Fibroblast of skin of left quadriceps (primary cell): ENCODE measurements around the gene LPAR1.

Experiments used
- DNase-seq, 2 experiments: peaks; one replicate each; pipeline ENCODE4 v3.0.0-alpha.2; 2013; ENCODE audit warnings: low read depth in 2 of 2

Gene LPAR1

GRCh38 chr9:110999379-110999778, 38.9 kb downstream of the LPAR1 start:
- no peak for DNase-seq

DNA sequence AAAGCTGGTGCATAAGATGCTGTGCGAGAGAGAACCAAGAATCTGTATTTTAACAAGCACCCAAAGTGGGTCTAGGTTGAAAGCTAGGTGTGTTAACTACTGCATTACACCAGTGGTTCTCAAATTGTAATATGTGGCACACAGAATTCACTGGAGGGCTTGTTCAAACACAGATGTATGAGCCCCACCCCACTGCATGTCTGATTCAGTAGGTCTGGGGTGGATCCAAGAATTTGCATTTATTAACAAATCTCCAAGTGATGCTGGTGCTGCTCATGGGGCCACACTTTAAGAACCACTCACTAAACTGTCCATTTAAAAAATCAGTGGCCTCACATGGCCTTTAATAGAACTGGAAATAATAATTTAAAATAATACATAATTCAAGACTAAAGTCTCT, 40.4 kb downstream of the LPAR1 start:
- no peak for DNase-seq

GRCh38 chr9:110996436-110997220, 41.6 kb downstream of the LPAR1 start:
- peak; percentile 79 to 82 for DNase-seq

DNA sequence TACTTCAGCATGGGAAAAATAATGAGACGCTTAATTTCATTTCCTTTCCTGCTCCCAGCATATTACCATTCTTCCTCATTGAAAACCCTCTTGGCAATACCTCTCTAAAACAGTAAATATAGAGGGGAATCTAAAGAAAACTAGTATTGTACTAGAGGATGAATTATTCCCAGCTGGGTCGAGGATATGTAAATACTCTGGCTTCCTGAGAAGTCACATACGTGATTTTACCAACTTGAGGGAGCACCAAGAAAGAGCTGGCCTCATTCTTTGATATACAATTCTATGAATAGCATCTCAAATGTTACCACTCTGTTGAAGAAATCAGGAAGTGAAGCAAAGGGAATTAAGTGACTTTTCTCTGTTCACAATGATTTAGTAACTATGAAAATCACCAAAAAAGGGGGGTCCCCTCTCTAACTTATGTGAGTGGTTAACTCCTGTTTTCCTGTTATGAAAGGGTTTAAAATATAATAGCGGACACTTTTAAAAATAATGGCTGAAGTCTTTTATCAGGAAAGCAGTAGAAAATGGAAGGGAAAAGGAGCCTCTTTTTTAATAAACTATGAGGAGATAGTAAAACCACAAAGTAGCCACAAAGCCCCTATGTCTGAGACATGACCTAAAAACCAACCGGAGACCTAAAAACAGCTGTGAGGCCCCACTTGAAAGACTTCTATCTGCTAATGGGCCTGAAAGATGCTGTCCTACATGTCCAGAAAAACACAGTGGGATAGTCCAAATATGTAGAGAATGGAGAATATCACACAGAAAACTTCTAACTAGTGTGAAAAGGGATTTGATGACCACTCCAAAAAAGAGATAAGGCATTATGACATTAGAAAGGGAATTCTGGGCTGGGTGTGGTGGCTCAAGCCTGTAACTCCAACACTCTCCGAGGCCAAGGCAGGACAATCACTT, 42.6 kb downstream of the LPAR1 start:
- DNase-seq = no peak

DNA sequence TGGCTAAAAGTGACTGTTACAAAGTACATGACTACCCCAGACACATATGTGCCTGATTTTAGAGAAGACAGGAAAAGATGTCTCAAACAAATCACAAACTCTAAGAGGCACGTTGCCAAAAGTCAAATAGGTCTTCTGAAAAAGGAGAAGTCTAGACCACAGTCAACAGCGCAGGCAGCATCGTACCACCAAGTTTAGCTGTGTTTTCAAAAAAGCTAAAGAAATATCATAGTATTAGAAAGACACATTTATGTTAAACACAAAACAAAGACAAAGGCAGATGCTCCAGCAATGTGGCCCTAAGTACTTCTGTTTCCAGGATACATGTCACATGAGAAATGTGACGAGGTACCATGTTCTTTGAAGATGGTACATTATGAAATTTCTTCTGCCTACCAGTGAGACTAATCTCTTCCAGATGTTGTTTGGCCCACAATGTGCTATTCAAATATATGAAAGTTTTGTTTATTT, 43.5 kb downstream of the LPAR1 start:
- DNase-seq = peak; percentile 41 to 45

GRCh38 chr9:110990481-110990880, 47.8 kb downstream of the LPAR1 start:
- no peak for DNase-seq

- DNase-seq = no peak
Measured at GRCh38 chr9:110986529-110986928, 51.7 kb downstream of the LPAR1 start.

DNA sequence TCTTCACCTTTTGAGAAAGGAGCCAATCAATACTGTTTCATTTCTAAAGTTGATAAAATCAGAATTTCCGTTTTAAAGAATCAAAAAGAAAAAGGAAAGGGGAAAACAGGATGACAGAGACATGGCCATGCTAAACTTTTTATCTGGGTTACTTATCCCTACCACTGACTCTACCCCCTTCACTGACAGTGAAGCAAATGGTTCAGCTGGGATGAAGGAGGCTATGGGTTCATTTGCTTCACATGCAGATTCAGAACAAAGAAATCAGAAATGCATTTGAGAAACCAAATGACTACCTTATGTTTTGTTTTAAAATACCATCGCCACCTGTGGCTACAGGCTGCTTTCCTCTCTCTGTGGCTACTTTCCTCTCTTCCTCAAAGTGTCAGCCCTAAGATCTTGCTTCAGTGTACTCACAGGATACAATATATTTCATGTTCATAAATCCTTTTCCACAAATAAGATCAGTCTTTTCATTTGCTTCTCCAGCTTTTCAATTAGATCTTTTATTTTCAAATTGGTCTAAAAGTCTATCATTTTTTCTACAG, 53.3 kb downstream of the LPAR1 start:
- DNase-seq = no peak

GRCh38 chr9:110980261-110980660, 58.0 kb downstream of the LPAR1 start:
- DNase-seq = no peak

DNA sequence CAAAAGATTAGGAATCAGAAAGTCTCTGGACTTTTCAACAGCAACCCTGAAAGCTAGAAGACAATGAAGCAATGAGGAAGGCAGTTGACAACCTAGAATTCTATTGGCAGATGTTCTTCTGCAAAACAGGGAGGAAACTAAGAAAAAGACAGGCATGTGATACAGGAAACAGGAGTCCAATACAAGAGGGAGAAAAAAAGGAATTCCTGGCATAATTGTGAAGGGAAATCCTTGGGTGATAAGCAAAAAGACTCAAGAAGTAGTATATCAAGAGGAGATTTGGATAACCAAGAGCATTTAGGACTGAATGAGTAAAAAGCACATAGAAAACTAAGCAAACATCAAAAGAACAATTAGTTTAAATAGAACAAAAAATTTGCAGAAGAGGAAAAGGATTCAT, 58.6 kb downstream of the LPAR1 start:
- no peak for DNase-seq

DNA sequence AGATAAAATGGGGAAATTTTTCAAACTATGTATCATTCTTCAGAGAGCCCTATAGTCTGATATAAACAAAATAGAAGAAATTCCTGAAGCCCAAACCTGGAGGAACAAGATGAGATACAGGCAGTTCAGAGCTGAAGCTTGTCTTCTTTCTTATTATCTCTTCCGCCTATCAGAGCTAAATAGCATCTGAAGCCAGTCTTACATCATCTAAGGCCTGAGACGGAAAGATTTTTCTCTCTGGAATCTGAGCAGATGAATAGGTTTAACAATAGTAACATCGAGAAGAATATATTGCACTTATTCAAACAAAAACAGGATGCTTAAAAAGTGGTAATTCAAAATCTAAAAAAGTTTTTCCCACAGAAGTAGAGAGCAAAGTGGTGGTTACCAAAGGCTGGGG, 59.8 kb downstream of the LPAR1 start:
- no peak for DNase-seq

DNA sequence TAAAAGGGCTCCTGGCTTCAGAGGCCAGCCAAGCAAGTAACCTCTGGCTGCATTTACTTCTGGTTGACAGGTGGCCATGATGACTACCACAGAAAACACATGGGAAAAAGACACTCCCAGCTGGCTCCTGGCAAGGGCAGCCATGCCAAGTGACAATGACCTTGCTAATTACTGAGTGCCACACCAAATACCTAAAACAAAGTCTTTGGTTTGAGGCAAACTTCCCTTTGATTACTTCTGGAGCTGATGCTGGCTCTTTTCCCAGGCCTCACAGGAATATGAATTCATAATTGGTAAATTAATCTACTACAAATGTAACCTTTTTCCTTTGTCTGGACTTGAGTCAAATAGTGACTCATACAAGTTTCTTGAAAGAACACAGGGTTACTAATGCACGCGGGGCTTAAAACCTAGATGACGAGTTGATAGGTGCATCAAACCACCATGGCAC, 61.0 kb downstream of the LPAR1 start:
- DNase-seq = peak; percentile 55 to 56

DNA sequence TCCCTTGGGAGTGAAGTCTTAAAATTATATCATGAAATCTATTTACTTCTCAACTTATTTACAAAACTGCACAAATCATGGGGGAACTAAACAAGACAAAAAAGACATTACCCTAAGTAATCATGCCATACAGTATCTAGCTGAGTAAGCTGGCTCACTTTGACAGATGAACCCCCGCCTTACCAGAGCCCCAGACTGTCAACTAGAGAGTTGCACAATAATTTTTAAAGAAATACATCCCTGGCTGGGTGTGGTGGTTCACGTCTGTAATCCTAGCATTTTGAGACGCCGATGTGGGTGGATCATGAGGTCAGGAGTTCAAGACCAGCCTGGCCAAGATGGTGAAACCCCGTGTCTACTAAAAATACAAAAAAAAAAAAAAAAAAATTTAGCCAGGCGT, 62.3 kb downstream of the LPAR1 start:
- no peak for DNase-seq

DNA sequence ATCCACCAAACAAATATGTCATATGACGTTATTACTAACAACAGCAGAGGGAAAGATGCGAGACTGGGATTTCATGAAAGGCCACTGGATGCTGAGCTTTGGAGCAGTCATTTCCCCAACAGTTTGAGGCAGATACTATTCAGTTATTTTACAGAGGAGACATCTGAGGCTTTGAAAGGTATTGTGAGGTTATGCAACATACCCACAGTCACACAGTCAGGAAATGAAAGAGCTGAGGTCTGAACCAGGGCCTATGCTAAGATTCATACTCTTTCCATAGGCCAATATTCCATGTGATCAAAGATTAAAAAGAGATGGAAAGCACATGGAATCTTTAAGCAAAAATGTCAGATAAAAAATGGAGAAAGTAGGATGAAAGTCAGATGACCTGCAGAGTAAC, 63.0 kb downstream of the LPAR1 start:
- no peak for DNase-seq

DNA sequence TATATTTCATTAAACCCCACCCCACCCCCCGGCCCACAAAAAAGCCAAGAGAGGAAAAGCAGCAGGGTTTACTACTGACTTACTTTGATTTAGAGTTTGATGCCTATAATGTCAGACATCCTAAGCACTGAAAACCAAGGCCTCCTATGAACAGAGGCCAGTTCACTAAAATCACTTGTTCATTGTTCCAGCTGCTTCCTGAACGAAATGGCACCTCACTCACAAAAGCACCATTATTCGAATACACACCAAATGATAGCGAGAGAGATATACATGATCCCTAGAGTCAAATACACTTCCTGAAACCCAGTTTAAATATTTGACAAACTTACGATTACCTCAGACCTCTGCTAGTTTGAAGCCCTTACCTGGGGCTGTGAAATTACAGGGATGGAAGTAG, 66.6 kb downstream of the LPAR1 start:
- DNase-seq = no peak

- DNase-seq = no peak
Measured at GRCh38 chr9:110971234-110971633, 67.0 kb downstream of the LPAR1 start.

DNA sequence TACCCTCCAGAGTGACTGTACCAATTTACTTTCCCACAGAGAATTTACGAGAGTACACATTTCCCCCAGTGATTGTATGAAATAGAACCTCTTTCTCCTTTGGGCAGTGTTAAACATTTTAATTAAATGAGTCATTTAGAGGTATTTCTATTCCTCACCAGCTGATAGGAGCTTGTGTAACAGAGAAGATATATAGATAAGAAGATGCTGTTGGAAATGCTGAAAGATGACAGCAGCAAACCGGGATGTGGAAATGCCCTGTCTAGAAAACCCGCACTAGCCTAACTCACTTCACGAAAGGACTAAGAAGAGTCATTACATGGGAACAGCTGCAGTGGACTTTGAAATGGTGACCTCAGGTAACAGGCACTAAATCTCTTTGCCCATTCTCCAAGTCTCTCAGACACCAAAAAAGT, 68.3 kb downstream of the LPAR1 start:
- DNase-seq = peak; percentile 78 to 80

DNA sequence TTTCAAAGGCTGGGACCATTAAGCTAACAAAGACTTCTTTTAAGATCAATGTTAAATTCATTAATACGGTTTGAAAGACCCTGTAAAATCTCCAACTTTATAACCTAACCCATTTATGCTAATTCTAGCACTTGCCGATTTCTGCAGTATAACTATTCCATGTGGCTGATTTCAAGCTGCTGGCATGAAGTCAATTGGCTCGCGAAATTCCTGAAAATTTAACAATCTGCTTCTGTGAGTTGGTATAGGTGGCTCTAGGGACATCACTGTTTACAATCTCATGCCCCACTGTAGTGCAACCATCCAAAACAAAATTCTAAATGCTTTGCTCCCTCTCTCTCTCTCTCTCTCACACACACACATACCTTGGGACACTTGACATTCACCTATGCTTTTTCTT, 70.2 kb downstream of the LPAR1 start:
- no peak for DNase-seq

GRCh38 chr9:110967196-110967595, 71.1 kb downstream of the LPAR1 start:
- DNase-seq = no peak

DNA sequence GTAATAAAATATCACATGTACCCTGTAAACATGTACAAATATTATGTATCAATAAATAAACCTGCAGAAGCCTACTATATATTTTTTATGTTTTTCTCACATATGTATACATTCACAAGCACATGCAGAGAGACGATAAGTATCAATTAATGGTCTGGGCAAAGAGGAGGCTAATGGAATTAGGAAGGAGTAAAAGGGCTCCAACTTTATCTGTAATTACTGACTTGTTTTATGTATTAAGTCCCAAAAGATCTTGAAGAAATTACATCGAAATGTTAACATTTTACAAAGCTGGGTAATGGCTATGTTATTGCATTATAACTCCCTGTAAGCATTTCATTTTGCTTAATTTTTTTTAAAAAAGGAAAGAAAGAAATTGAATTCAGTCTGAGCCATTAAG, 78.0 kb downstream of the LPAR1 start:
- no peak for DNase-seq

- DNase-seq = no peak
Measured at GRCh38 chr9:110958847-110959246, 79.4 kb downstream of the LPAR1 start.

- DNase-seq = peak in 1 of 2 experiments; percentile 40
Measured at GRCh38 chr9:110954822-110955291, 83.4 kb downstream of the LPAR1 start.
